ENCODE results near the gene UNC45B.
"Not testable (repeated sequence)": the region's sequence is repeated elsewhere in the genome, so short reads cannot be mapped to it uniquely, and the experiment has no call there.

UNC45B gene

DNA sequence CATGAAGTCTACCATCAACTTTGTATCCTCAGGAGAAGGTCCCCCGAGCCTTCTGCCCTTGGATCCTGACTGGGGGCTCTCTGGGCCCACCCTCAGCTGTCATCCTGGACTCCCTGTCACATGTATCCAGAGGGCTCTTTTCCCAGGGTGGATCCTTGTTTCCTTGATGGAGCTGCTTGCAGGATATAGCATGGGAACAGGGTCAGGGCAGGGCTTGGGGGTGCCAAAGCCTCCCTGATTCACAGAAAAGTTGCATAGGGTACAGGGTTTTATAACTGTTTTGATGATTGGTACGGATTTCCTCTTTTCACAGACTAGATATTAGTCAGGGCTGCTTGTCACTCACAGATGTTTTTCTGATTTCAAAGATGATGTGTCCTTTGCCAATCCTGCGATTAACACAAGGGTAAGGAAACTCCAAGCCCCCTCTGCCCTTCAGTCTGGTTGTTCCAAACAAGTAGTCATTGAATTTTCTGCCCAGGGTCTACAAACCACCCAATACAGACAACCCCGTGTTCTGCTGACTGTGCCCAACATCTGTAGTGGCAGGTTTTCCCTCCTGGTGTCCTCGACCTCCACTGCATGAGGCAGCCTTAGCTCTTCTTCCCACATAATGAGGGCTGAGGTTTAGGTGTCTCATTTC, 67.1 kb downstream of the UNC45B start:
- DNase-seq (ENCODE audit: low read depth, low spot score) = no peak

DNA sequence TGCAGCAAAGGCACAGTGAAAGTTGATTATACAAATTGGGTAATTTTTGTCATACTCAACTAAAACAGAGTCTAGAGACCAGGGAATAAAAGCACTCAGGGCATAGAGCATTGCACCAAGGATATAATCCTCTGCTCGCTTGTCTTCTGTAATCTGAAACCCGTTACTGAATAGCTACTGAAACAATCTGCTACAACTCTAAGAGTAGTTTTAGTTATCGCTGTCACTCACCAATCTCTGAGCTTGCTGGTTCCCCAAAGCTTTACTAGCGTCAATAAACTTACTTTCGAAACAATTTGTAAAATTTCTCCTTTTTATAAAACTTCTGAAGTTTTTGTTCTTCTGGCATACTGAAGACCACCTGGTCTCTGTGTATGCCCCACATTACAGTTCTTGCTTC, 69.5 kb downstream of the UNC45B start:
- no peak for DNase-seq (ENCODE audit: low read depth, low spot score)

DNA sequence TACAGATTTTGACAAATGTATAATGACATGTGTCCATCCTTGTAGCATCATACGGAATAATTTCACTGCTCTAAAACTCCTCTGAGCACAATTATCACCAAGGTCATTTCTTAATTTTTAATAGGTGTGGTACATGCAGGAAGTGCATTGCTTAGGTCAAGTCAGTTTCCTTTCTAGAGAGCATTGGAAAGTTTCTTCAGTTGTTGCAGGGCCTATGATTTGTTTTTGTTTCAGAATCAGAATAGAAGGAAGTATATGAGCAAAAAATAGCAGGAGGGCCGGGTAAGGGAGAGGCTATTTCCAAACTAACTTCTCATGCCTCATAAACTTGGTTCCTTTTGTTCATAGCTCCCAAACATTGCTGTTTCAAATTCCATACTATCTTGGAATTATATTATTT, 71.3 kb downstream of the UNC45B start:
- DNase-seq (ENCODE audit: low read depth, low spot score) = no peak

GRCh38 chr17:35222452-35222851, 74.8 kb downstream of the UNC45B start:
- no peak for DNase-seq (ENCODE audit: low read depth, low spot score)

GRCh38 chr17:35224436-35224835, 76.8 kb downstream of the UNC45B start:
- no peak for DNase-seq (ENCODE audit: low read depth, low spot score)

GRCh38 chr17:35227546-35227945, 79.9 kb downstream of the UNC45B start:
- no peak for DNase-seq (ENCODE audit: low read depth, low spot score)

- DNase-seq (ENCODE audit: low read depth, low spot score) = no peak
Observed at GRCh38 chr17:35229638-35230037, 82.0 kb downstream of the UNC45B start.

DNA sequence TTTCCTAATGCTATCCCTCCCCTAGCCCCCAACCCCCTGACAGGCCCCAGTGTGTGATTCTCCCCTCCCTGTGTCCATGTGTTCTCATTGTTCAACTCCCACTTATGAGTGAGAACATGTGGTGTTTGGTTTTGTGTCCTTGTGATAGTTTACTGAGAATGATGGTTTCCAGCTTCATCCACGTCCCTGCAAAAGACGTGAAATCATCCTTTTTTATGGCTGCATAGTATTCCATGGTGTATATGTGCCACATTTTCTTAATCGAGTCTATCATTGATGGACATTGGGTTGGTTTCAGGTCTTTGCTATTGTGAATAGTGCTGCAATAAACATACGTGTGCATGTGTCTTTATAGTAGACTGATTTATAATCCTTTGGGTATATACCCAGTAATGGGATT, 86.7 kb downstream of the UNC45B start:
- DNase-seq (ENCODE audit: low read depth, low spot score) = not testable (repeated sequence)

GRCh38 chr17:35235289-35235688, 87.7 kb downstream of the UNC45B start:
- no peak for DNase-seq (ENCODE audit: low read depth, low spot score)

DNA sequence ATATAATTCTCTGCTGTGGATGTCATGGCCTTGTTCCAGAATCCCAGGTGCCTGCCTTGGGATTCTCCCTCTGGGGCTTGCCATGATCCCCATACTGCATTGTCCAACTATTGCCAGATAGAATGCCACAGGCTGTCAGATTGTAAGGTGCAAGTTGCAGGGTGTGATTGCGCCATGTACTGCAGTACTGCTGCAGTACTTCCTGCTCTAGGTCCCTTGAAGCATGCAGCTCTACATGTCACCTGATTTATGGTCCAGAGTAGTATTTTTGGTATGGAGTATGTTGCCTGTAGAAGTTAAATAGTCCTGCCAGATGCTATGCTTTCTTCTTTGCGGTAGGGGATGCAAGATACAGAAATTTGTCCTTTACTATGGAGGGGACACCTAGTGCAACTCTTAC, 88.3 kb downstream of the UNC45B start:
- DNase-seq (ENCODE audit: low read depth, low spot score) = no peak

DNA sequence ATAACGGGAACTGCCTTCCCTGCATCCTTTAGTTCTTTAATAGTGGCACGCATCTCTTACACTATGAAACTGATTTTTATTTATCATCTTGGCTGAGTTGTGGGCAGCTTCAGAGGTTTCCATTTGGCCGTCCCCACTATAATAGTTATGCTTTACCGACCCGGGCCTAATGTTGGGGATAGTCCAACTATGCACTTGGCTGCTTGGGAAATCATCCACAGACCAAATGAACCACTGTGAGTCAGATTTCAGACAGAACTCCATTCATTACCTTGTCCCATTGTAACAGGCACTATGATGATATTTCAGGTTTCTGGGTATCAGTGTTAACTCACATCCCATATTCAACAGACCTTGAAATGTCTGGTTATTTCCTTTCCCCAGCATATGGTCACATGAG, 89.2 kb downstream of the UNC45B start:
- DNase-seq (ENCODE audit: low read depth, low spot score) = no peak

GRCh38 chr17:35238821-35239220, 91.2 kb downstream of the UNC45B start:
- no peak for DNase-seq (ENCODE audit: low read depth, low spot score)
